Mesendoderm (in vitro differentiated cells): ENCODE measurements around the gene GSDMA.

Experiments used
- DNase-seq: peaks from one replicate; pipeline ENCODE4 v3.0.0; 2013
- H2AK5ac ChIP-seq: 2 replicates; pipeline ENCODE4 v1.6.1; 2013; ENCODE audit warnings: low read length, inconsistent platforms
- H2BK120ac ChIP-seq: 2 replicates; pipeline ENCODE4 v1.6.1; 2013; ENCODE audit warnings: low read depth, mild to moderate bottlenecking, low read length, moderate library complexity, mixed read lengths
- H2BK15ac ChIP-seq: replicated peaks from 2 replicates; pipeline ENCODE4 v1.6.1; 2013; ENCODE audit warnings: low read depth, mild to moderate bottlenecking, moderate library complexity
- H2BK5ac ChIP-seq: 2 replicates; pipeline ENCODE4 v1.6.1; 2013; ENCODE audit warnings: low read length, inconsistent platforms
- H3K18ac ChIP-seq: 2 replicates; pipeline ENCODE4 v1.6.1; 2013; ENCODE audit warnings: mild to moderate bottlenecking, low read length, mixed read lengths
- H3K23ac ChIP-seq: one replicate; pipeline ENCODE4 v1.6.1; 2013; ENCODE audit warnings: low read length
- H3K27ac ChIP-seq: 2 replicates; pipeline ENCODE4 v1.5.1; 2013; ENCODE audit warnings: low read depth, mild to moderate bottlenecking, inconsistent platforms, low read length, moderate library complexity
- H3K27me3 ChIP-seq: 2 replicates; pipeline ENCODE4 v1.6.1; 2013; ENCODE audit warnings: low read length, control low read depth, mild to moderate bottlenecking, inconsistent platforms; ENCODE audit not compliant: insufficient read depth, poor library complexity
- H3K36me3 ChIP-seq: 2 replicates; pipeline ENCODE4 v1.6.1; 2013; ENCODE audit warnings: low read length, inconsistent platforms; ENCODE audit not compliant: control insufficient read depth, insufficient read depth
- H3K4ac ChIP-seq: one replicate; pipeline ENCODE4 v1.6.1; 2013; ENCODE audit warnings: low read depth, mild to moderate bottlenecking, low read length, moderate library complexity
- H3K4me1 ChIP-seq: 2 replicates; pipeline ENCODE4 v1.6.1; 2013; ENCODE audit warnings: low read depth, low read length, inconsistent platforms; ENCODE audit not compliant: control insufficient read depth
- H3K4me2 ChIP-seq: 2 replicates; pipeline ENCODE4 v1.6.1; 2013; ENCODE audit warnings: low read length
- H3K4me3 ChIP-seq: 2 replicates; pipeline ENCODE4 v1.5.1; 2013; ENCODE audit warnings: mild to moderate bottlenecking, low read length
- H3K56ac ChIP-seq: one replicate; pipeline ENCODE4 v1.6.1; 2013; ENCODE audit warnings: low read length
- H3K79me1 ChIP-seq: 2 replicates; pipeline ENCODE4 v1.6.1; 2013; ENCODE audit warnings: low read length, inconsistent platforms
- H3K79me2 ChIP-seq: 2 replicates; pipeline ENCODE4 v1.6.1; 2013; ENCODE audit warnings: mild to moderate bottlenecking, low read length; ENCODE audit not compliant: control insufficient read depth, insufficient read depth
- H3K9ac ChIP-seq: 2 replicates; pipeline ENCODE4 v1.6.1; 2013; ENCODE audit warnings: low read length, inconsistent platforms
- H4K5ac ChIP-seq: one replicate; pipeline ENCODE4 v1.6.1; 2013; ENCODE audit warnings: low read length
- H4K8ac ChIP-seq: one replicate; pipeline ENCODE4 v1.6.1; 2013; ENCODE audit warnings: low read depth, mild to moderate bottlenecking, control low read depth, low read length, moderate library complexity
- WGBS: extraction: QIAGEN DNeasy Blood & Tissue Kit; methylation state at CpG from one replicate; pipeline ENCODE4 v1.1.7; 2013; ENCODE audit warnings: low lambda C conversion rate, missing lambda C conversion rate; ENCODE audit not compliant: insufficient coverage; ENCODE audit errors: extremely low coverage; 5-methylcytosine and 5-hydroxymethylcytosine counted together

Gene GSDMA

GRCh38 chr17:39935909-39936308 is 26.9 kb upstream of the GSDMA start:
- Histone ChIP-seq H3K79me2 (no peaks in the 10 kb centered on the region), H3K4me2 (no peak overlapping the region), H3K4me3 (no peak overlapping the region), H2BK5ac (no peak overlapping the region), H3K9ac (no peak overlapping the region), H2BK15ac (no peak overlapping the region), H3K23ac (no peak overlapping the region), H4K5ac (no peak overlapping the region), H3K27ac (no peak overlapping the region), H3K4ac (no peak overlapping the region), H3K18ac (no peak overlapping the region), H3K4me1 (peaks cover 3% of the 10 kb centered on the region), H3K79me1 (no peaks in the 10 kb centered on the region), H2BK120ac (no peak overlapping the region), H4K8ac (no peak overlapping the region), H3K36me3 (no peaks in the 10 kb centered on the region), H3K27me3 (no peaks in the 10 kb centered on the region), H3K56ac (peak overlapping the region; percentile 22), H2AK5ac (no peak overlapping the region)
- no CpG with 5 or more reads among the region's 3 CpGs for WGBS
- no peak for DNase-seq

- no peak overlapping the region for H3K18ac ChIP-seq
- H3K27me3 ChIP-seq, result no peaks in the 10 kb centered on the region
- H4K5ac ChIP-seq, result no peak overlapping the region
- no peak overlapping the region for H4K8ac ChIP-seq
- H3K4ac ChIP-seq, result no peak overlapping the region
- H3K79me2 ChIP-seq, result no peaks in the 10 kb centered on the region
- no peak overlapping the region for H2BK120ac ChIP-seq
- WGBS, result no CpG with 5 or more reads among the region's 3 CpGs
- no peak overlapping the region for H2BK15ac ChIP-seq
- H3K4me3 ChIP-seq, result no peak overlapping the region
- H3K23ac ChIP-seq, result no peak overlapping the region
- no peak overlapping the region for H3K56ac ChIP-seq
- H2AK5ac ChIP-seq, result no peak overlapping the region
- no peak for DNase-seq
- H3K79me1 ChIP-seq, result no peaks in the 10 kb centered on the region
- no peak overlapping the region for H2BK5ac ChIP-seq
- H3K9ac ChIP-seq, result no peak overlapping the region
- H3K36me3 ChIP-seq, result no peaks in the 10 kb centered on the region
- peaks cover 3% of the 10 kb centered on the region for H3K4me1 ChIP-seq
- H3K27ac ChIP-seq, result no peak overlapping the region
- H3K4me2 ChIP-seq, result no peak overlapping the region
Observed at GRCh38 chr17:39937447-39937846, 25.4 kb upstream of the GSDMA start.

DNA sequence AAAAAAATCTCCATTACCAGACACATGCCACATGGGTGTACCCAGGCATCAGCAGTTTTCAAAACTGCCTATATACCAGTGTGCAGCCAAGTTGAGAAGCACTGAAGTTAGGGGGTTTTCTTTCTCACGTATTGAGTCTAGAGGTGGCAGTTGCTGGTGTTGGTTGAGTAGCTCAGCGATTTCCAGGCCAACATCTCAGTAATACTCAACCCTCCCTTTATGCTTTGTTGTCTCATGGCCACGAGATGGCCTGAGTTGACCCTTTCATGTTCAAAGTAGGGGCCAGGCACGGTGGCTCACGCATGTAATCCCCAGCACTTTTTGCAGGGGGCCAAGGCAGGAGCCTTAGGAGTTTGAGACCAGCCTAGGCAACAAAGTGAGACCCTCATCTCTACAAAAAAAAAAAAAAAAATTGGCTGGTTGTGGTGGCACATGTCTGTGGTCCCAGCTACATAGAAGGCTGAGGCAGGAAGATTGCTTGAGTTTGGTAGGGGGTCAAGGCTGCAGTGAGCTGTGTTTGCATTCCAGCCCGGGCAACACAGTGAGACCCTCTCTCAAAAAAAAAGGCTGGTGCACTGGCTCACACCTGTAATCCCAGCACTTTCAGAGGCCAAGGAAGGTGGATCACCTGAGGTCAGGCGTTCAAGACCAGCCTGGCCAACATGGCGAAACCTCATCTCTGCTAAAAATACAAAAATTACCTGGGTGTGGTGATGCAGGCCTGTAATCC is 24.5 kb upstream of the GSDMA start:
- H3K79me1 ChIP-seq, result no peaks in the 10 kb centered on the region
- no peaks in the 10 kb centered on the region for H3K36me3 ChIP-seq
- no peak overlapping the region for H3K27ac ChIP-seq
- peaks cover 3% of the 10 kb centered on the region for H3K4me1 ChIP-seq
- no peak overlapping the region for H3K56ac ChIP-seq
- H3K18ac ChIP-seq, result no peak overlapping the region
- H3K4me2 ChIP-seq, result no peak overlapping the region
- H3K79me2 ChIP-seq, result no peaks in the 10 kb centered on the region
- H2BK5ac ChIP-seq, result no peak overlapping the region
- H3K4ac ChIP-seq, result no peak overlapping the region
- H2BK120ac ChIP-seq, result no peak overlapping the region
- no peaks in the 10 kb centered on the region for H3K27me3 ChIP-seq
- no peak overlapping the region for H3K9ac ChIP-seq
- no peak overlapping the region for H2BK15ac ChIP-seq
- no peak overlapping the region for H2AK5ac ChIP-seq
- no peak overlapping the region for H3K4me3 ChIP-seq
- no CpG with 5 or more reads among the region's 8 CpGs for WGBS
- no peak for DNase-seq
- H3K23ac ChIP-seq, result no peak overlapping the region
- no peak overlapping the region for H4K8ac ChIP-seq
- H4K5ac ChIP-seq, result no peak overlapping the region

DNA sequence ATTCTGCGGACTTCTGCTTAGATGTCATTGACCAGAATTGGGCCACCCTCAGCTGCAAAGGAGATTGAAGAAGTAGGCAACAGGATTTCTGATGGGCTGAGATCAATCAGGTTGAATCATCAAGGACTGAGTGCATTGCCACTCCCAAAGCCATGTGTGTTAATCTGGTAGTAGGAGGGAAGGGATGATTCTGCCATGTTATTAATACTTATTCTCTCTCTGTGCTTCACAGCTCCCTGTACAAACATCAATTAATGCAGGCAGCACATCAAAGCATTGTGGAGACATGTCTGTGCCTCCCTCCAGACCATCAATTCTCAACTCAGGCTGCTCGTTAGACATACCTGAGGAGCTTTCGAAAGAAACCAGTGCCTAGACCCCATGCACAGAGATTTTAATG is 23.7 kb upstream of the GSDMA start:
- no peak overlapping the region for H3K4me3 ChIP-seq
- no peak overlapping the region for H3K4me2 ChIP-seq
- H3K18ac ChIP-seq, result no peak overlapping the region
- no peak overlapping the region for H2BK120ac ChIP-seq
- H4K5ac ChIP-seq, result no peak overlapping the region
- DNase-seq, result no peak
- H3K4ac ChIP-seq, result no peak overlapping the region
- no peaks in the 10 kb centered on the region for H3K79me1 ChIP-seq
- H3K27me3 ChIP-seq, result no peaks in the 10 kb centered on the region
- no peak overlapping the region for H2BK5ac ChIP-seq
- no peak overlapping the region for H2AK5ac ChIP-seq
- H3K27ac ChIP-seq, result no peak overlapping the region
- no peak overlapping the region for H3K9ac ChIP-seq
- H3K56ac ChIP-seq, result no peak overlapping the region
- no peak overlapping the region for H4K8ac ChIP-seq
- no peaks in the 10 kb centered on the region for H3K79me2 ChIP-seq
- H2BK15ac ChIP-seq, result no peak overlapping the region
- no CpG with 5 or more reads among the region's 3 CpGs for WGBS
- no peak overlapping the region for H3K23ac ChIP-seq
- H3K4me1 ChIP-seq, result peaks cover 3% of the 10 kb centered on the region
- H3K36me3 ChIP-seq, result no peaks in the 10 kb centered on the region

DNA sequence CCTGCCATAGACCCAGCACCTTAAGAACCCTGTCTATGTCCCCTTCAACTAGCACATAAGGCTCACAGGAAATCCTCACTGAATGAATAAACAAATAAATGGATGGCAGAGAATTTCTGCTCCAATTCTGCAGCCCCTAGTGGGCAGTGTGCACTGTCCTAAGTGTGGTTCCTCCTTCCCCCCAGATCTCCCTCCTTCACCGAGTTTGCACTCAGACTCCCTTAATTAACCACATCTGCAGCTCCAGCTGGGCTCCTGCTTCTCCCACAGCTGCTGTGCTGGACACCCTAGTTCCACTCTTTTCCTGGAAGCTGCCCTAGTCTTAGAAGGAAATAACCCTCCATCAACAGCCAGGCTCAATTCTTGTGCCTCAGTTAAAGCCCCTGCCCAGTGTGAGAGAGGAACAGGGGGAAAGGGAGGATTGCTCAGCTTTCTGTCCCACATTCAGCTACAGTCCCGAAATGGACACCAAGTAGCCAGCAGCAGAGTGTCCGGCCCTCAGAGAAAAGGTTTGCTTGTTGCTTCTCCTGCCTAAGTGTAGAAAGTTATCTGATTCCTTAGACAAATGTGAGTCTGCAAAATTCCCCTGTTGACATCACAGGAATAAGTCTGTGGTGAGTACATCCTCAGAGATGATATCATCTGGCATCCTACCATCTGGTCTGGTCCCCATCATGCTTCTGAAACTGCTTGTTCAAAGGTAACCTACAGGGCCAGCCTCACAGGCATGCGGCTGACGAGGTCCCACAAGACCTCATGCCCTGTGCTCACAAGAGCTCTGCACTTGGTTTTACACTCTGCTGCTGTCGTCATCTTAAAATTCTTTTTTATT is 23.0 kb upstream of the GSDMA start:
- no peak overlapping the region for H3K4me2 ChIP-seq
- no peak overlapping the region for H3K56ac ChIP-seq
- H4K5ac ChIP-seq, result no peak overlapping the region
- no peak overlapping the region for H3K9ac ChIP-seq
- no peak overlapping the region for H3K4me3 ChIP-seq
- no peak overlapping the region for H4K8ac ChIP-seq
- no peak for DNase-seq
- no peaks in the 10 kb centered on the region for H3K79me1 ChIP-seq
- H3K23ac ChIP-seq, result no peak overlapping the region
- H3K27ac ChIP-seq, result no peak overlapping the region
- WGBS, result no CpG with 5 or more reads among the region's 6 CpGs
- no peak overlapping the region for H2BK15ac ChIP-seq
- H3K18ac ChIP-seq, result no peak overlapping the region
- no peaks in the 10 kb centered on the region for H3K27me3 ChIP-seq
- H2BK120ac ChIP-seq, result no peak overlapping the region
- H2BK5ac ChIP-seq, result no peak overlapping the region
- peaks cover 3% of the 10 kb centered on the region for H3K4me1 ChIP-seq
- no peak overlapping the region for H2AK5ac ChIP-seq
- no peak overlapping the region for H3K4ac ChIP-seq
- no peaks in the 10 kb centered on the region for H3K79me2 ChIP-seq
- no peaks in the 10 kb centered on the region for H3K36me3 ChIP-seq
